Neural progenitor cell (in vitro differentiated cells): ENCODE results near the gene LRRC72.

Experiments used
- CTCF ChIP-seq: fragments of 200-600 bp; sonication (generic); IDR thresholded peaks from 2 replicates; pipeline ENCODE4 v1.5.1; 2017; ENCODE audit warnings: antibody characterized with exemption, mild to moderate bottlenecking
- EZH2 ChIP-seq: fragments of 200-600 bp; sonication (generic); IDR thresholded peaks from 2 replicates; pipeline ENCODE4 v1.6.1; 2017; ENCODE audit warnings: antibody characterized with exemption, mild to moderate bottlenecking, moderate library complexity
- EZH2phosphoT487 ChIP-seq: fragments of 200-600 bp; sonication (generic); IDR thresholded peaks from 2 replicates; pipeline ENCODE4 v1.6.1; 2017; ENCODE audit warnings: antibody characterized with exemption

GRCh38 chr7:16542401-16542800 is 15.8 kb downstream of the LRRC72 start:
- no peak for TF ChIP-seq CTCF
- no peak for TF ChIP-seq EZH2
- TF ChIP-seq EZH2phosphoT487, result no peak
